ENCODE results near the gene NFKBIB.

DNA sequence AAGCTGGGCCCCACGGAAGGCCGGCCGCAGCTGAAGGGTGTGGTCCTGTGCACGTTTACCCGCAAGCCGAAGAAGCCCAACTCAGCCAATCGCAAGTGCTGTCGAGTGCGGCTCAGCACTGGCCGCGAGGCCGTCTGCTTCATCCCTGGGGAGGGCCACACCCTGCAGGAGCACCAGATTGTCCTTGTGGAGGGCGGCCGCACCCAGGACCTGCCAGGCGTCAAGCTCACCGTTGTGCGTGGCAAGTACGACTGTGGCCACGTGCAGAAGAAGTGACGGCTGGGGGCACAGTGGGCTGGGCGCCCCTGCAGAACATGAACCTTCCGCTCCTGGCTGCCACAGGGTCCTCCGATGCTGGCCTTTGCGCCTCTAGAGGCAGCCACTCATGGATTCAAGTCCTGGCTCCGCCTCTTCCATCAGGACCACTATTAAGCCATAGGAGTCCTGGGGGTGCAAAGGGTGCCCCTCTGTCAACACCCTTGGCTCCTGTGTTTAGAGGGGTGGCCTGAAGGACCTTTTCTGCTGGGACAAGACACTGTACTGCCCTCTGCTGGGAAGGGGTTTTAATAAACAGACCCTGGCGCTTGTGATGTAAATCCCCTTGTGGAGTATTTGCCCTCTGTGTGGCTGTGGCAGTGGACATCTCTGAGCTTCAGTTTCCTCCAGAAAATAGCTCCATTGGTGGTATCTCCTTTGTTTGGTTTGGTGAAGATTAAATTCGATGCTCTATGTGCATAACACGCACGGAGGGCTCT, 32.8 kb downstream of the NFKBIB start:
- no peak for TF ChIP-seq MYC (IDR thresholded peaks at IDR 0.05; ENCODE audit: low read depth, low read length)
- TF ChIP-seq, protein P1, sequence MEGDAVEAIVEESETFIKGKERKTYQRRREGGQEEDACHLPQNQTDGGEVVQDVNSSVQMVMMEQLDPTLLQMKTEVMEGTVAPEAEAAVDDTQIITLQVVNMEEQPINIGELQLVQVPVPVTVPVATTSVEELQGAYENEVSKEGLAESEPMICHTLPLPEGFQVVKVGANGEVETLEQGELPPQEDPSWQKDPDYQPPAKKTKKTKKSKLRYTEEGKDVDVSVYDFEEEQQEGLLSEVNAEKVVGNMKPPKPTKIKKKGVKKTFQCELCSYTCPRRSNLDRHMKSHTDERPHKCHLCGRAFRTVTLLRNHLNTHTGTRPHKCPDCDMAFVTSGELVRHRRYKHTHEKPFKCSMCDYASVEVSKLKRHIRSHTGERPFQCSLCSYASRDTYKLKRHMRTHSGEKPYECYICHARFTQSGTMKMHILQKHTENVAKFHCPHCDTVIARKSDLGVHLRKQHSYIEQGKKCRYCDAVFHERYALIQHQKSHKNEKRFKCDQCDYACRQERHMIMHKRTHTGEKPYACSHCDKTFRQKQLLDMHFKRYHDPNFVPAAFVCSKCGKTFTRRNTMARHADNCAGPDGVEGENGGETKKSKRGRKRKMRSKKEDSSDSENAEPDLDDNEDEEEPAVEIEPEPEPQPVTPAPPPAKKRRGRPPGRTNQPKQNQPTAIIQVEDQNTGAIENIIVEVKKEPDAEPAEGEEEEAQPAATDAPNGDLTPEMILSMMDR (IDR thresholded peaks at IDR 0.05; ENCODE audit: low read depth, low read length): peak; percentile 16
- no peak for TF ChIP-seq POLR2A (IDR thresholded peaks at IDR 0.05; ENCODE audit: extremely low read depth, insufficient read length)
- no peak for TF ChIP-seq MAX (IDR thresholded peaks at IDR 0.05; ENCODE audit: low read depth, low read length)
